Measurements from ENCODE around the gene CPXM2. TPM values are rescaled to one million over a fixed set of nuclear protein-coding genes. Genes with fewer than 3 reads are reported as not detected.

The CPXM2 gene
- polyA plus RNA-seq, 1 donor (not counting 4 experiments of a cell fraction or from before 2014, with no cell fraction given): 0.03 TPM

DNA sequence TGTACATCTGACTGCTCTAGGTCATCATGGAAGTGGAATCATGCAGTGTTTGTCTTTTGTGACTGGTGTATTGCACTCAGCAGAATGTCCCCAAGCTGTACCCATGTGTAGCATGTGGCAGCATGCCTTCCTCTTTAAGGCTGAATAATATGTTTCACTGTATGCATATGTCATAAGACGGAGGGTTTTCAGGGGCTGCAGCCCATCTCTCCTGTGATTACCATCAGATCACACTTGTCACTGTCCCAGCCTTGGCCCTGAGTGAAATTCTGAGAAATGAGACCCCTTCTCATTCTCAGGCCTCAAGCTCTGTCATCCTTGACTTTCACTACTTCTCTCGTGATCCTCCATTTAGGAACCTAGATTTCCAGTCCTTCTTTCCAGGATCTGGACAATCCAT is 50.0 kb downstream of the CPXM2 start:
- Histone ChIP-seq H3K27me3 (ENCODE audit: control insufficient read depth, extremely low read depth, insufficient read depth, low read length) (peaks cover 10% of the 10 kb centered on the region), H4K20me1 (ENCODE audit: control insufficient read depth, extremely low read depth, insufficient read depth, low read length) (no peaks in the 10 kb centered on the region), H3K4me1 (ENCODE audit: control insufficient read depth, extremely low read depth, insufficient read depth, low read length) (no peaks in the 10 kb centered on the region), H3K4me2 (ENCODE audit: control insufficient read depth, extremely low read depth, insufficient read depth, low read depth, low read length) (no peak overlapping the region), H2AFZ (ENCODE audit: control insufficient read depth, low read length) (no peak overlapping the region), H3K27ac (ENCODE audit: control insufficient read depth, insufficient read depth, low read length) (no peak overlapping the region), H3K9me3 (ENCODE audit: control insufficient read depth, low read depth, low read length) (no peaks in the 10 kb centered on the region), H3K36me3 (ENCODE audit: control insufficient read depth in 2 of 2, extremely low read depth in 1 of 2, insufficient read depth in 2 of 2, low read length in 2 of 2) (no peaks in the 10 kb centered on the region), H3K9me1 (ENCODE audit: control insufficient read depth, extremely low read depth, insufficient read depth, low read length) (no peaks in the 10 kb centered on the region), H3K79me2 (ENCODE audit: control insufficient read depth, insufficient read depth, low read length) (no peaks in the 10 kb centered on the region), H3K4me3 (ENCODE audit: control insufficient read depth in 2 of 3, extremely low read depth in 1 of 3, insufficient read depth in 2 of 3, low read depth in 1 of 3, low read length in 3 of 3) (no peak overlapping the region), H3K9ac (ENCODE audit: control insufficient read depth, extremely low read depth, insufficient read depth, low read length) (no peak overlapping the region)
- no peak for FAIRE-seq
- DNase-seq (ENCODE audit: low read depth, low spot score): no peak
- dilution Hi-C loops (cut with MboI; ENCODE audit: extremely low pct_ligation_motif_present, low sequenced_read_pairs): no loop called here
- TF ChIP-seq, protein P1, sequence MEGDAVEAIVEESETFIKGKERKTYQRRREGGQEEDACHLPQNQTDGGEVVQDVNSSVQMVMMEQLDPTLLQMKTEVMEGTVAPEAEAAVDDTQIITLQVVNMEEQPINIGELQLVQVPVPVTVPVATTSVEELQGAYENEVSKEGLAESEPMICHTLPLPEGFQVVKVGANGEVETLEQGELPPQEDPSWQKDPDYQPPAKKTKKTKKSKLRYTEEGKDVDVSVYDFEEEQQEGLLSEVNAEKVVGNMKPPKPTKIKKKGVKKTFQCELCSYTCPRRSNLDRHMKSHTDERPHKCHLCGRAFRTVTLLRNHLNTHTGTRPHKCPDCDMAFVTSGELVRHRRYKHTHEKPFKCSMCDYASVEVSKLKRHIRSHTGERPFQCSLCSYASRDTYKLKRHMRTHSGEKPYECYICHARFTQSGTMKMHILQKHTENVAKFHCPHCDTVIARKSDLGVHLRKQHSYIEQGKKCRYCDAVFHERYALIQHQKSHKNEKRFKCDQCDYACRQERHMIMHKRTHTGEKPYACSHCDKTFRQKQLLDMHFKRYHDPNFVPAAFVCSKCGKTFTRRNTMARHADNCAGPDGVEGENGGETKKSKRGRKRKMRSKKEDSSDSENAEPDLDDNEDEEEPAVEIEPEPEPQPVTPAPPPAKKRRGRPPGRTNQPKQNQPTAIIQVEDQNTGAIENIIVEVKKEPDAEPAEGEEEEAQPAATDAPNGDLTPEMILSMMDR (optimal IDR thresholded peaks at IDR 0.05 in 1 of 3, IDR thresholded peaks at IDR 0.05 in 1 of 3, conservative IDR thresholded peaks at IDR 0.05 in 1 of 3; ENCODE audit: extremely low read depth in 1 of 3, insufficient read depth in 2 of 3, low read length in 3 of 3): no peak
- TF ChIP-seq EZH2 (IDR thresholded peaks at IDR 0.05; ENCODE audit: low read length): no peak

DNA sequence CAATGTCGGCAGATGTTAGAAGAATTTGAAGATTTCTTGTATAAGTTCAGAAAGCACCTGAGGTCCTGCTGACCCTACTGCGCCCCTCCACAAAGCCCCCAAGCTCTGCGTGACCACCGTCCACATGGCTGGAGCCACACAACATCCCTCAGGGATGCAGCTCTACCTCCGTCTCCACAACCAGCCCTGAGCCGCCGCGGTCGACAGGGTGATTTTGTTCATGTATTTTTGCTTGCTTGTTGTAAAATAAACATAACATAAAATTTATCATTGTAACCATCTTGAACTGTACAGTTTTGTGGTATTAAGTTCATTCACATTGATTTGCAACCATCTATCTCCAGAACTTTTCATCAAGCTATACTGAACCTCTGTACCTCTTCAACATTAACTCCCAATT is 50.5 kb downstream of the CPXM2 start:
- TF ChIP-seq EZH2 (IDR thresholded peaks at IDR 0.05; ENCODE audit: low read length): no peak
- TF ChIP-seq, protein P1 (optimal IDR thresholded peaks at IDR 0.05 in 1 of 3, IDR thresholded peaks at IDR 0.05 in 1 of 3, conservative IDR thresholded peaks at IDR 0.05 in 1 of 3; ENCODE audit: extremely low read depth in 1 of 3, insufficient read depth in 2 of 3, low read length in 3 of 3): no peak
- Histone ChIP-seq H3K27me3 (ENCODE audit: control insufficient read depth, extremely low read depth, insufficient read depth, low read length) (peaks cover 12% of the 10 kb centered on the region), H3K27ac (ENCODE audit: control insufficient read depth, insufficient read depth, low read length) (no peak overlapping the region), H2AFZ (ENCODE audit: control insufficient read depth, low read length) (no peak overlapping the region), H3K9me3 (ENCODE audit: control insufficient read depth, low read depth, low read length) (no peaks in the 10 kb centered on the region), H3K36me3 (ENCODE audit: control insufficient read depth in 2 of 2, extremely low read depth in 1 of 2, insufficient read depth in 2 of 2, low read length in 2 of 2) (no peaks in the 10 kb centered on the region), H4K20me1 (ENCODE audit: control insufficient read depth, extremely low read depth, insufficient read depth, low read length) (no peaks in the 10 kb centered on the region), H3K9ac (ENCODE audit: control insufficient read depth, extremely low read depth, insufficient read depth, low read length) (no peak overlapping the region), H3K4me2 (ENCODE audit: control insufficient read depth, extremely low read depth, insufficient read depth, low read depth, low read length) (no peak overlapping the region), H3K9me1 (ENCODE audit: control insufficient read depth, extremely low read depth, insufficient read depth, low read length) (no peaks in the 10 kb centered on the region), H3K79me2 (ENCODE audit: control insufficient read depth, insufficient read depth, low read length) (no peaks in the 10 kb centered on the region), H3K4me1 (ENCODE audit: control insufficient read depth, extremely low read depth, insufficient read depth, low read length) (no peaks in the 10 kb centered on the region), H3K4me3 (ENCODE audit: control insufficient read depth in 2 of 3, extremely low read depth in 1 of 3, insufficient read depth in 2 of 3, low read depth in 1 of 3, low read length in 3 of 3) (no peak overlapping the region)
- dilution Hi-C loops (cut with MboI; ENCODE audit: extremely low pct_ligation_motif_present, low sequenced_read_pairs): no loop called here
- DNase-seq (ENCODE audit: low read depth, low spot score) (no peak), FAIRE-seq (no peak)
